ENCODE results near the gene TMEM181. TPM values are rescaled to one million over a fixed set of nuclear protein-coding genes. Genes with fewer than 3 reads are reported as not detected.
A peak's percentile ranks its signal among the peaks of the same experiment; 100 is the strongest.
"Not testable (repeated sequence)": the region's sequence is repeated elsewhere in the genome, so short reads cannot be mapped to it uniquely, and the experiment has no call there.

TMEM181 gene
- total RNA-seq, 4 donors from 2014 or later = 16.7 to 28.1 (median 21.2) TPM

- Histone ChIP-seq H3K4me3 (replicated peaks in 1 of 3) (no peak overlapping the region), H3K4me1 (peaks cover 0 to 10% of the 10 kb centered on the region in 2 donors), H3K36me3 (peaks cover 9 to 19% of the 10 kb centered on the region in 2 donors), H3K9me3 (no peaks in the 10 kb centered on the region), H3K27ac (peak overlapping the region; percentile 31 to 65 (median 61)), H3K27me3 (no peaks in the 10 kb centered on the region)
- 62 to 68% methylated on average over 19 of the region's 19 CpGs for WGBS, 2 donors
- no peak for TF ChIP-seq CTCF (IDR thresholded peaks at IDR 0.05)
- TF ChIP-seq POLR2A (IDR thresholded peaks at IDR 0.05) = no peak
- intact Hi-C loops (cut with DNase I) = no loop called here
- DNase-seq = peak in 1 of 2 donors; percentile 27
These were observed 72.0 kb downstream of the TMEM181 start for GRCh38 chr6:158631678-158632537.

GRCh38 chr6:158632538-158633119 lies 72.7 kb downstream of the TMEM181 start:
- Histone ChIP-seq H3K36me3 (peaks cover 16 to 26% of the 10 kb centered on the region in 2 donors), H3K27ac (peak overlapping the region; percentile 31 to 65 (median 61))
- 96 to 99% methylated on average over 3 of the region's 3 CpGs for WGBS, 2 donors
- H3K4me1 ChIP-seq; DNase-seq; H3K27me3 ChIP-seq; H3K9me3 ChIP-seq; H3K4me3 ChIP-seq (replicated peaks in 1 of 3); intact Hi-C loops (cut with DNase I): not testable (repeated sequence)

GRCh38 chr6:158633127-158633526 lies 73.2 kb downstream of the TMEM181 start:
- H3K4me1 ChIP-seq = peaks cover 0 to 10% of the 10 kb centered on the region in 2 donors
- no peaks in the 10 kb centered on the region for H3K27me3 ChIP-seq
- peaks cover 17 to 28% of the 10 kb centered on the region in 2 donors for H3K36me3 ChIP-seq
- no peak for DNase-seq
- H3K4me3 ChIP-seq (replicated peaks in 1 of 3) = no peak overlapping the region
- no peaks in the 10 kb centered on the region for H3K9me3 ChIP-seq
- no peak for TF ChIP-seq CTCF (IDR thresholded peaks at IDR 0.05)
- no peak for TF ChIP-seq POLR2A (IDR thresholded peaks at IDR 0.05)
- intact Hi-C loops (cut with DNase I) = no loop called here
- 96 to 97% methylated on average over 11 of the region's 11 CpGs for WGBS, 2 donors
- no peak overlapping the region for H3K27ac ChIP-seq

- Histone ChIP-seq H3K4me3 (replicated peaks in 1 of 3) (no peak overlapping the region), H3K27me3 (no peaks in the 10 kb centered on the region), H3K27ac (no peak overlapping the region), H3K9me3 (no peaks in the 10 kb centered on the region), H3K4me1 (peaks cover 0 to 16% of the 10 kb centered on the region in 2 donors), H3K36me3 (peaks cover 17 to 28% of the 10 kb centered on the region in 2 donors)
- WGBS, 2 donors = 85 to 89% methylated on average over 6 of the region's 6 CpGs
- intact Hi-C loops (cut with DNase I) = no loop called here
- TF ChIP-seq CTCF (IDR thresholded peaks at IDR 0.05) = no peak
- TF ChIP-seq POLR2A (IDR thresholded peaks at IDR 0.05) = no peak
- DNase-seq = no peak
These were observed 75.0 kb downstream of the TMEM181 start for GRCh38 chr6:158634695-158635426.

- intact Hi-C loops (cut with DNase I) = no loop called here
- peaks cover 3 to 16% of the 10 kb centered on the region in 2 donors for H3K4me1 ChIP-seq
- no peaks in the 10 kb centered on the region for H3K27me3 ChIP-seq
- 89 to 95% methylated on average over 7 of the region's 7 CpGs for WGBS, 2 donors
- no peaks in the 10 kb centered on the region for H3K9me3 ChIP-seq
- no peak for DNase-seq
- H3K36me3 ChIP-seq = peaks cover 17 to 28% of the 10 kb centered on the region in 2 donors
- no peak overlapping the region for H3K27ac ChIP-seq
- TF ChIP-seq POLR2A (IDR thresholded peaks at IDR 0.05) (no peak), CTCF (IDR thresholded peaks at IDR 0.05) (no peak)
- no peak overlapping the region for H3K4me3 ChIP-seq (replicated peaks in 1 of 3)
These were observed 75.7 kb downstream of the TMEM181 start for GRCh38 chr6:158635427-158636073.
